Fibroblast of skin of scalp (primary cell): ENCODE data around the gene MYO7B.
"Not testable (repeated sequence)": the region's sequence is repeated elsewhere in the genome, so short reads cannot be mapped to it uniquely, and the experiment has no call there.

Experiments
- DNase-seq: peaks from one replicate; pipeline ENCODE4 v3.0.0-alpha.2; 2013

MYO7B gene

DNA sequence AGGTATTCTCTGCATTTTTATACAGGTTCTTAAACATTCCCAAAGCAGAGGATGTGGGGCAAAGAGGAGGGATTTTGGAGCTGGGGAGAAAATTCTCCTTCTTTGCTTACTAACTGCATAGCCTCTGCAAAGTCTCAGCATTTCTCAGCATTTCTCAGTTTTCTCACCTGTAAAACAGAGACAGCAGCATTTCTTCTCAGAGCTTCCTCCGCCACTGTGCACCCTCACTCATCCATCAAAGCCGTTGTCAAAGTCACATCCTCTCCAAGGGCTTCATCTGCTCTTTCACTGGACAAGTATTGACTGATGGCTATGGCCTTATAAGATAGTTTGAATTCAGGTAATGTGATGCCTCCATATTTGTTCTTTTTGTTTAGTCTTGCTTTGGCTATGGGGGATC lies 17.4 kb downstream of the MYO7B start:
- no peak for DNase-seq

DNA sequence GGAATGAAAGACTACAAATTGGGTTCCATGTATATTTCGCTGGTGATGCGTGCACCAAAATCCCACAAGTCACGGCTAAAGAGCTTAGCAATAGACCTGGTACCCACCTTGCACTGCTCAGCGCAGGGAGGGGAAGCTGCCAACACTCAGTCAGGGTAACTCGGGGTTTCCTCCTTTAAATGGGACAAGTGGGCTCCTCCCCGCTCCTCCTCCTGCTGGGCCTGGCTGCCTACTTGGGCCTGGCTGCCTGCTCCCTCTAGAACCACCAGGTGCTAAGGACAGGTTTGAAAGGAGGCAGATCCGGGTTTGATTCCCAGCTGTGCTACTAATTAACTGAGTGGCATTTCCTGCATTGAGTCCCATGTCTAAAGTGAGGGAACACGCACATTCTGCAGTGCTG lies 23.4 kb downstream of the MYO7B start:
- no peak for DNase-seq

DNA sequence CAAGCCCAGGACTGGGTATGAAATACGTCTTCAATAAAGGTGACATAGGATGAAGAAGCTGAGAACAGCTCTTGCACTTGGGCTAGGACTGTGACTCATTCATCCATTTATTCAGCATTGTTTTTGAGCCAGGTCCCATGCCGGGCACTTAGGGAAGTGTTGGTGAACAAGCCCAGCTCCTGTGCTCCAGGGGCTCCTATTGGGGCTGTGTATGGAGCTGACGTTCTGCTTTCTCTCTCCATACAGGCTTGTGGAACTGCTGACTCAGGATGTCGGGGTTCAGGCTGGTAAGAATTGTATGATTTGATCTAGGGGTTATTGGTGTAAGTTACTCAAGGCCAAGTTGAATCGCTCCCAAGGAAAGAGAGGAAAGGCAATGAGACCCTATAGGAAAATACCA lies 24.0 kb downstream of the MYO7B start:
- no peak for DNase-seq

DNA sequence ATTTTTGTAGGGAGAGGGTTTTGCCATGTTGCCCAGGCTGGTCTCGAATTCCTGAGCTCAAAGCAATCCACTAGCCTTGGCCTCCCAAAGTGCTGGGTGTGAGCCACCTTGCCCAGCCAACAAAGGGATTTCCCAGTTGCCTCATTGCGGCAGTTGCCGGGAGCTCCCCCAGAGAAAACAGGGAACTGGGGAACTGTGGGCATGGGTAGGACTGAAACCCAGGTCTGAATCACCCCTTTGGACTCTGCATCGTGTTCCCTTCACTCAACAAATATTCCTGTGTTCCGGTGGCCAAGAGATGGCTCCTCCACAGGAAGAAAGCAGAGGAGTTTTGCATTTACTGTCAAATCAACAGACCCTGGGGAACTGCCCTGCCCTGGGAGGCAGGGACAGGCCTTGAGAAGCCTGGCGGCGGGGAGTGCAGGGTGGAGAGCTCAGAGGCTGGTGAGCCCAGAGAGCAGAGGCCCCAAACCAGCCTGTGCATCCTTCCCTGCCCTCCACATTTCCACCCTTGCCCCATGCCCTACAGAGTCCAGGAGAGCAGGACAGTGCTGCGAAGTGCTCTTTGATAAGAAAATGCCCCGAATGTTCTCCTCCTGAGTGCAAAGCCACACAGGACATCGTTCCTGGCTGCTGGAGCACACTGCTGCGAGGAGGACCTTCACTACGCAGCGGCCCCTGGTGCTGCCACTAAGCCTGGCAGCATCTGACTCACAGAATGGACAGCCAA lies 24.9 kb downstream of the MYO7B start:
- no peak for DNase-seq

DNA sequence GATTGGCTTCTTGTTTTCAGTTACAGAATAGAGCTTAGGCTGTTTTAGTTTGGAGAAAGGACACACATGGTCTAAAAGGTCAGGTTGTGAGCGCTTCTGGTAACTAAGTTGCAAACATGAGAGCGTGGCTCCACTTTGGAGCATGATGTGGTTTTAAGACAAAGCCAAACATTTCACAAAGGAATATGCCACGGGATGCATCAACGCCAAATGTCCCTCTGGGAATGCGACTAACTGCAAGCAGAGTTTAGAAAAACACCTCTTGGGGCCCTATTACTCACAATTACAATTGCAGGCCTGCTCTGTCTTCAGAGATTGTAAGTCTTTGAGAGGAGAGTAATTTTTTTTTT lies 25.4 kb downstream of the MYO7B start:
- DNase-seq: peak; percentile 60

DNA sequence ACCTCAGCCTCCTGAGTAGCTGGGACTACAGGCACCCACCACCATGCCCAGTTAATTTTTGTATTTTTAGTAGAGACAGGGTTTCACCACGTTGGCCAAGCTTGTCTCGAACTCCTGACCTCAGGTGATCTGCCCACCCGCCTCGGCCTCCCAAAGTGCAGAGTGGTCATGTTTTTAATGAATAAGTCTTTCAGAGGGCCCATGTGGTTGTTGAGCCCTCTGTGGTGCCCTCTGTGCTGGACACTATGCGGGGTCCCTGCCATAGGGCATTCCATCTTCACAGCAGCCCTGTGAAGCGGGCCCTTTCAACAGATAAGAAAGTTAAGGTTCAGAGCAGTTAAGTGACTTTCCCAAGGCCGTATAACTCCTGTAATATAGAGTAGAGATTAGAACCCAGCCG lies 25.9 kb downstream of the MYO7B start:
- no peak for DNase-seq

DNA sequence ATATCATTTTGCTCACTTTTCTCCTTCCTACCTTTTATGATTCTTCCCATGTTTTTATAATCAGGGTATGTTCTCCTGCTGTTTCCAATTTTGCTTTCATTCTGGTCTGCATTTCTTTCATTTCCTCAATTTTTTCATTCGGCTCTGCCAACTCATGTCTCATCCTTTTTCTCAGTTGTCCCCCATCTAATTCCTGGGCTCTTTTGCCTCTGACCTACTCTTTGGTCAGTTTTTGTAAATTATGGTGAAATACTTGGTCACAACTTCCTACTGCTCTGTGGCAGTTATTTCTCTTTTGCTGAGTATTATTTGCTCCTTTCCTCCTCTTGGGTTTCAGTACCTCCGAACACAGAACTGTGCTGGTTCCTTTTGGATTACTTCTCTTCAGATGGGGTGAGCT lies 27.5 kb downstream of the MYO7B start:
- DNase-seq: no peak

DNA sequence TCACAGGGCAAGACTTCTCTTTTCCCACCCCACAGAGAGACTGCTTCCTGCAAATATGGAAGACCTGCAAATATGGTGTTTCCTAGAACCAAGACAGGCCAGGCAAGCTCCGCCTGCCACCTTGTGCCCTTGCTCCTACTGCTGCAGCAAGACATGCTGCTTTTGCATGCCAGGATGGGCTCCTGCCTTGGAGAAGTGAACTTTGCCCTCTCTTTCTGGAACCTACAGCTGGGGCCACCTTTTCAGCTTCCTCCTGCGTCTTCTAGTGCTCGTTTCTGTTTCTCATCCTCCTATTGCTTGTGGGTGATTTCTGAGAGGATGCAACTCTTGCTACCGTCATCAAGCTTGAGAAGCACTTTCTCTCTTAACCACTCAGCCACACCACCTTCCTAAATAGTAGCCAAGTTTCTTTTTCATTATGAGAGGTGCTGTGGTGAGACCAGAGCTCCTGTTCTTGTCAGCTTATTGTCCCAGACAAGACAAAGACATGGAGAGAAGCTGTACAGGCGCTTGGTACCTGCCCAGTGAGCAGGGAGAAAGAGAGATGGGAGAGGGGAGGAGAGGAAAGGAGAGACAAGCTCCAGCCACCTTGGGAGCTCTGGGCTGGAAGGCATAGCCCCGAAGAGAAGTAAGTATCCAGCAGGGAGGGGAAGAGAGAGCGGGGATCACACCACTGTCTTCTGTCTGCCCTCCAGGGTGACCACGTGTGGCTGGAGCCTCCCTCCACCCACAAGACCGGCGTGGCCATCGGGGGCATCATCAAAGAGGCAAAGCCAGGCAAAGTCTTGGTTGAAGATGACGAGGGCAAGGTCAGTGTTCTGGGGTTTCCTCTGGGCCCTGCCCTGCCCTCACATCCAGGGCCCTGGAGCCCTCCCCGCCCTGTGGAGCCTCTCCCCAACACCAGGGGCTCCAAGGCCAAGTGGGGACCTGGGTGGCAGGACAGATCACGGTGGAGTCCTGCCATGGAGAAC lies 28.3 kb downstream of the MYO7B start:
- DNase-seq: no peak

DNA sequence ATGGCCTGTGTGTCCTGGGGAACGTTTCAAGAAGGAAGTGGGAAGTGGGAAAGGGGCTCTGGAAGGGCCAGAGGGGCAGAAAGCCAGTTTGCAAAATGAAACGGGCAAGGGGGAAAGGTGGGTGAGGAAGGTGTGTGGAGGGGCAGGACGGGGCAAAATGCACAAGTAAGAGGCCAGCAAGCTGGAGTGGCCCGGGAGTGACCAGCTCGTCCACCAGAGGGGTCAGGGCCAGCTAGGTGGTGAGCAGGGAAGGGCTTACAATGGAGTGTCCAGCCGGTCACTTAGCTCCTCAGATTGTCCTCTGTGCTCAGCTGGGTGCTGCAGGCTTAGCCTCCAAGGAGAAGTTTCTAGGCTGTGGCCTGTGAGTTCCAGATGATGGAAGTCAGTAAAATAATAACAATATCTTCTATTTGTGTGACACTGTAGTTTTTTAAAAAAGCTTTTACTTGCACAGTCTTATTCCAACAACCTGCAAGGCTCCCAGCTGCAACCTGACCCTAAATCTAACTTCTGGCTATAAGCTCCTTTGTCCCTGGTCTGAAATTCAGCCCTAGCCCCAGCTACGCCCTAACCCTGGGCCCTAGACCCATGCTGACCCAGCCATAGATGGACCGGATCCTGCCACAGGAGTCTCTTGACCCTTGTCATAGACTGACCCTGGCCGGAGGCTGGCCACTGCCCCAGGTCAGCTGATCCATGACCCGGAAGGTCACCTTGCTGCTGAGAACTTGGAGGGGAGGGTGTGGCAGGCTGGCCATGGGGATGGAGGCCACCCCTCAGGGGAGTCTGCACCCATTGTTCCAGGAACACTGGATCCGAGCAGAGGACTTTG lies 29.2 kb downstream of the MYO7B start:
- no peak for DNase-seq

DNA sequence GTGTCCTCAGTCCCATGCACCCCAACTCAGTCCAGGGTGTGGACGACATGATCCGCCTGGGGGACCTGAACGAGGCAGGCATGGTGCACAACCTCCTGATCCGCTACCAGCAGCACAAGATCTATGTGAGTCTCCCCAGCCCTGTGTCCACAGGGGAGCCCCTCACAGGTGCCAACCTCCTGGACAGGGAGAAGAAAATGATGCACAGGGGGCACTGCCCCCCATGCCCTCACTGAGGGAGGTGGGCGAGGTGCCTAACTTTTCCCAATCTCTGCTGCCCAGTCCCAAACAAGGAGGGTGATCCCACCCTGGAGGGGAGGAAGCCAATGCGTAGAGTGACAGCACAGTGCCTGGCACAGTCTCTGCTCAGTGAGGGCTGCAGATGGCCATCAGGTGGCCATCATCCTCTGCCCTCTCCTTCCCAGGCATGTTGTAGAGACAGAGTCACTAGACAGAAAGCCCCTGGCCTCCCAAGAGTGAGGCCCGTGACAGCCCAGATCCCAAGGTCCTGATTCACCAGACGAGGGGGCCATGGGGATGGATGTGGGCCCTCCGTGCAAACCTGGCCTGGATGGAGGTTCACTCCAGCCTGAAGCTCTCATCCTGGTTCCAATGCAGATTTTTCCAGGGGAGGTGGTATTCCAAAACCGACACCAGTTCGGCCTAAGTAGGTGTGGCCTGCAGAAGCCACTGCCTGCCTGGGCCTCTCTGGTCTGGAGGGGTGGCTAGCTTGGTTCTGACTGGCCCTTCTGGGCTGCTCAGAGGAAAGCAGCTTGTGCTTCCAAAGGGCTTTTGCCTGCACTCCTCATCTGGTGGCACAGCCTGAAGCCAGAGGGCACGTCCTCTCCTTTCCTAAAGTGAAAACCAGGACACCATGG lies 30.0 kb downstream of the MYO7B start:
- no peak for DNase-seq

DNA sequence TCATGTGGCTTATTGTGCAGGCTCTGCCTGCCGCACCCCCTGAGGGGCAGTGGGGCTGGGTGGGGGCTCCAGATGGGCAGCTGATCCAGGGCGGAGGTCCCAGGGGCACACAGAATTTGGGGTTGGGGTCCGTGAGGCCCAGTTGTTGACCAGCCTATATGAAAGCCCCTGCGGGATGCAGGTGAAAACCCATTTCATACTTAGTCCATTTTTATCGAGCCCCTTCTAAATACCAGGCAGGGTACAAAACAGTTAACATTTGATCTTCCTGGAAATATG lies 30.6 kb downstream of the MYO7B start:
- DNase-seq: no peak

DNA sequence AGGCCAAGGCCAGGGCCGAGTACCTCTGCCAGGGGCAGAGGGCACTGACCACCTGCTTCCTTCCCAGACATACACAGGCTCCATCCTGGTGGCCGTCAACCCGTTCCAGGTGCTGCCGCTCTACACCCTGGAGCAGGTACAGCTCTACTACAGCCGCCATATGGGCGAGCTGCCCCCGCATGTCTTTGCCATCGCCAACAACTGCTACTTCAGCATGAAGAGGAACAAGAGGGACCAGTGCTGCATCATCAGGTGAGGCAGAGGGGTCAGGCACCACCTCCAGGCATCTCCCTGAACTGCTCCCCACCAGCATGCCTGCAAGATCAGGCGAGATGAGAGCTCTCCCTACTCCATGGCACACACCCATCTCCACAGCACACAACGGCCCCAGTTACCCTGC lies 31.1 kb downstream of the MYO7B start:
- no peak for DNase-seq

DNA sequence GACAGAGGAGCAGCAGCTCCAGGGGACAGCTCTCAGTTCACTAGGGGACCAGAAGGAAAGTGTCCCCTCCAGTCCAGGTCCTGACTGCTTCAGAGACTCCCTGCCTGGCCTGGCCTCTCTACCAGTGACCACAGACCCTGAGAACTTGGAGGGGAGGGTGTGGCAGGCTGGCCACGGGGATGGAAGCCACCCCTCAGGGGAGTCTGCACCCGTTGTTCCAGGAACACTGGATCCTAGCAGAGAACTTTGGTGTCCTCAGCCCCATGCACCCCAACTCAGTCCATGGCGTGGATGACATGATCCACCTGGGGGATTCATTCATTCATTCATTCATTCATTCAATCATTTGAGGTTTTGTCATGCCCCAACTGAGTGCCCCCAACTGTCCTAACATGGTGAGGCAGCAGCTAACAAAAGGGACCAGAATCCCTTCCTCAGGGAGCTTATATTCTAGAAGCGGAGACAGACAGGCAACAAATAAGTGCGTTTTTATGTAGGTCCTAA lies 31.9 kb downstream of the MYO7B start:
- DNase-seq: no peak

DNA sequence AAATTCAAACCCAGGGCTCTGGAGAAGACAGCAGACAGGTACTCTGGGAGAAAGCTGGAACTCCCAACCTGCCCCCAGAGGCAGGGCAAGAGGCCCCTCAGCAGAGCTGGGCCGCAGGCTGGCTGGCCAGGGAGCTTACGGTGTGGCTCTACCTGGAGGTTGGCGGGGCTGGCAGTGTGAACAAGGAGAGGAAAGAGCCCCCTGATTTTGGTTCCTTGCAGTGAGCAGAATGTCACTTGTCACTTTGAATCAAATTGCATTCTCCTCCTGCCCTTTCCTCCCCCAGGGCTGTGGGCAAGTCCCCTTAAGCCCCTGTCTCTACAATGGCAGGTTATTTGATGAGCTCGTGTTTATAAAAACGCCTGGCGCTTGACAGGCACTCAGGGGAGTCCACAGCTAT lies 32.6 kb downstream of the MYO7B start:
- no peak for DNase-seq

DNA sequence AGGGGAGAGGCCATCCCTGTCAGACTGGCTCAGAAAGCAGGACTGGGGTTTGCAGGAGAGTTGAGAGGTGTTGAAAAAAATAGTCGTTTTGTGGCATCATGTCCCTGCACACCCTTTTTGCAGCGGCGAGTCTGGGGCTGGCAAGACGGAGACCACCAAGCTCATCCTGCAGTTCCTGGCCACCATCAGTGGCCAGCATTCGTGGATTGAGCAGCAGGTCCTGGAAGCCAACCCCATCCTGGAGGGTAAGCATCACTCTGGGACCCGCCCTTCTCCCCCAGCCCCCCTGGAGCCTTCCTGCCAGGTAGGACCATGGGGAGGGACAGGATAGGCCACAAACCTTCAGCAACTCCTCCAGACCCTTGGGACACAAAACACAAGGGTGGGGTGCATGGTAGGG lies 34.2 kb downstream of the MYO7B start:
- DNase-seq: no peak

DNA sequence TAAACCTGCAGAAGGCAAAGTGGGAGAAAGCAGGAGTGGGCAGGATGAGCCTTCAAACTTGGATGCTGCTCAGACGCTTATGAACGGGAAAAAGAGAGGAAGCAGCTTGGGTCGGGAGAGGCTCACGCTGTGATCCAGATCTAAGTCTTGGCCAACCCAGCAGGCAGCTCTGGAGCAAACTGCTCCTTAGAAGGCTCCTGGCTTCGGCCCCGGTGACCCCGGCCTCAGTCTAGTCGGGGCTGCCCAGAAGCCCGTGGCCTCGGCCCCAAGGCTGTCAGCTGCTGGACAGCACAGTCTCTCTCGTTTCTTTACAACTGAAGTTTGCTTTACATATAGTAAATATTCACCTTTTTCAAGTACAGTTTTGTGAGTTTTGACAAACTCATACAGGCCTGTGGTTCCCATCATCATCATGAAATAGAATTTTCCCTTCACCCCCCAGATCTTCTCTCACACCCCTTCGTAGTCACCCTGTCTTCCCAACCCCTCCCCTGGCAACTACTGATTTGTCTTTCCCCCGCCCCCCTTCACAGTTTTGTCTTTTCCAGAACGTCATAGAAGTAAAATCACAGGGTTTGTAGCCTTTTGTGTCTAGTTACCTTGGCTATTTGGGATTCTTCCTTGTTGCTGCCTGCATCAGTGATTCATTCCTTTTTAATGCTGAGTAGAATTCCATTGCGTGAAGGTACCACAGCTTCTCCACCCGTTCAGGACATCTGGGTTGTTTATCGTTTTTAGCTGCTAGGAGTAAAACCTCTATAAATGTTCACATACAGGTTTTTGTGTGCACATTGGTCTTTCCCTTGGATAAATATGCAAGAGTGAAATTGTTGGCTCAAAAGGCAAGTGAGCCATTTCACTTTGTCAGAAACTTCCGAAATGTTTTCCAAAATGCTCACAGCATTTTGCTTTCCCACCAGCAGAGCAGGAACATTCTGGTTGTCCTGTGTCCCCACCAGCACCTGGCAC lies 35.1 kb downstream of the MYO7B start:
- peak; percentile 8 for DNase-seq

DNA sequence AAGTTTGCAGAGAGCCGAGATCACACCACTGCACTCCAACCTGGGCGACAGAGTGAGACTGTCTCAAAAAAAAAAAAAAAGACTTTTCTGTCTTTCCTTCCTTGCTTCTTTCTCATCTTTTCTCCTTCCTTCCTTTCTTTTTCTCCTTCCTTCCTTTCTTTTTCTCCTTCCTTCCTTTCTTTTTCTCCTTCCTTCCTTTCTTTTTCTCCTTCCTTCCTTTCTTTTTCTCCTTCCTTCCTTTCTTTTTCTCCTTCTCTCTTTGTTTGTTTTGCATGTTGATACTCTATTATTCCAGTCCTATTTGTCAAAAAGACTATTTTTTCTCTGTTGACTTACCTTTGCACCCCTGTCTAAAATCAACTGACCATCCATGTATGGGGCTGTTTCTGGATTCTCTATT lies 36.9 kb downstream of the MYO7B start:
- not testable (repeated sequence) for DNase-seq

DNA sequence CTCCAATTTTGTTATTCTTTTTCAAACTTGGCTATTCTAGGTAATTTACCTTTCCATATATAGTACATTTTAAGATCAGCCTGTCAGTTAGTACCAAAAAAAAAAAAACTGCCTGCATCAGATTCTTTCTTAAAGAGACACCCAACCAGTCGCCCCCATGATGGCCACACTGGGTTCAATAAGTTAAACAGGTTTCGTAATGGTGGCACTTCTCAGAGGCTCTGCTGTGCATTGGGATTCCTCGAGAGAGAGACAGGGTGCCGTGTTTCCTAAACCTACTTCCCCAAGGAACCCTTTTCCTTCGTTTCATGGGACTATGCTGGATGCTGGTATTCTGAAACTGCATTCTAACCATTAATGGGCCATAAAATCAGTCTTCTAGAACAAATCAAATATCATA lies 37.4 kb downstream of the MYO7B start:
- no peak for DNase-seq

DNA sequence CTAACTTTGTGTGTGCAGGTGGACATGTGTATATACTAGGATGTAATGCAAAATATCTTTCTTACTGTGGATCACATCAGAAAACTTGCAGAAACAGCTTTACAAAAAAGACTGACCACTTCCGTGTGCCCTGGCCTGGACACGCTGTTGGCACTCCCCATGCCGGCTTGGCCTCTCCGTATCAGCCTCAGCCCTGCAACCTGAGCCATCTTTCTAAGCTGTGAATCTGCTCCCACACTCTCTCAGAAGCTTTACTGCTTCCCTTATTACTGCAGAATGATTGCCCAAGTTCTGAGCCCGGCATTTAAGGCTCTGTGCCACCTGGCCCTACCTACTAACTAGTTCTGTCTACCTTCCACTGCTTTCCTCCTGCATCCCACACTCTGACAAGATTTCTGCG lies 37.8 kb downstream of the MYO7B start:
- DNase-seq: no peak

DNA sequence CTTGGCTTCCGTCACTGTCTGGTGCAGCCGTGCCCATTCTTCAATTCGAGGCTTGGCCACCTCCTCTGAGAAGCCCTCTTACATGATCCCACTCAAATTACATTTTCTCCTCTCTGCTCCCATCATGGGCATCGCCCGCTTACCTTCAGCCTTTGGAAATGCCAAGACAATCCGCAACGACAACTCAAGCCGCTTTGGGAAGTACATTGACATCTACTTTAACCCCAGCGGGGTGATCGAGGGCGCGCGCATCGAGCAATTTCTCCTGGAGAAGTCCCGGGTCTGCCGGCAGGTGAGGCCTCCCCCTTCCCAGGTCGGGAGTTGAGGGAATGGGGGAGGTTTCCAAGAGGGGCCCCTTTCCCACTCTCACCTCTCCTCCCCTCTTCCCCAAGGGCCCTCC lies 38.3 kb downstream of the MYO7B start:
- DNase-seq: no peak

DNA sequence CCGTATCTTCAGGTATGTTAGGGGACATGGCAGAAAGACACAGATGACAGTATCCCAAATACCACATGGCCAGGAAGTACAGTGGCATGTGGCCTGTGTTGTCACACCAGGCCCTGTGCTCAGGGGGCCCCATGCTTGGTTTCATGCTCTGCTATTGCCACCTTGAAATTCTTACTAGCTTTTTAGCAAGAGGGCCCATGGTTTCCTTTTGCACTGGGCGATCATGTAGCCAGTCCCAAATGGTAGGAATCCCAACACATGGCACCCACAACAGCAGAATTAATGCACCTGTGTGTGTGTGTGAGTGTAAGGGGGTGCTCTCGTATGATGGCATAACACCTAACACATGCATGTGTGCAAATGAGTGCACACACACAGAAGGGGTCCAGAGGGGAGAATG lies 39.2 kb downstream of the MYO7B start:
- DNase-seq: no peak
